HepG2 (cell line): Measurements from ENCODE around the gene HNRNPUL2. TPM values are rescaled to one million over a fixed set of nuclear protein-coding genes. Genes with fewer than 3 reads are reported as not detected.
A peak's percentile ranks its signal among the peaks of the same experiment; 100 is the strongest.

ENCODE experiments used
- AGO2 ChIP-seq: fragments of 200-400 bp; formaldehyde crosslinking; optimal IDR thresholded peaks from 2 replicates; pipeline ENCODE3; 2017; ENCODE audit warnings: mild to moderate bottlenecking, low read depth, low read length, moderate library complexity
- ATF7 ChIP-seq, 2 experiments: fragments of 450-650 bp in 1 of 2; sonication (generic) in 1 of 2; formaldehyde crosslinking in 1 of 2; IDR thresholded peaks; 2 replicates each; pipeline versions ENCODE4 v1.4.0 to v1.6.1; 2016 to 2020; ENCODE audit warnings: antibody characterized with exemption in 1 of 2, mild to moderate bottlenecking in 1 of 2, missing genetic modification reagents in 1 of 2
- GPN1 ChIP-seq: sonication (generic); formaldehyde crosslinking; IDR thresholded peaks from 2 replicates; pipeline ENCODE4 v1.5.1; 2020; ENCODE audit warnings: missing genetic modification reagents, borderline replicate concordance
- MAFK ChIP-seq, 2 experiments: IDR thresholded peaks in 1 of 2; conservative IDR thresholded peaks in 1 of 2; 2 replicates each; pipeline ENCODE4 v1.6.1; 2011; ENCODE audit warnings: improper control_type of control experiment in 2 of 2, low read length in 2 of 2
- MATR3 ChIP-seq: sonication (generic); formaldehyde crosslinking; IDR thresholded peaks from 2 replicates; pipeline ENCODE4 v1.4.0; 2020; ENCODE audit warnings: missing genetic modification reagents
- RFXANK ChIP-seq: IDR thresholded peaks from 2 replicates; pipeline ENCODE4 v1.6.1; 2016
- SAFB2 ChIP-seq: sonication (generic); formaldehyde crosslinking; IDR thresholded peaks from 2 replicates; pipeline ENCODE4 v1.5.1; 2020; ENCODE audit warnings: missing genetic modification reagents, low read depth, mild to moderate bottlenecking, borderline replicate concordance
- SIX4 ChIP-seq: sonication (generic); formaldehyde crosslinking; IDR thresholded peaks from 2 replicates; pipeline ENCODE4 v1.4.0; 2020; ENCODE audit warnings: missing genetic modification reagents
- SUZ12 ChIP-seq: fragments of 150-350 bp; IDR thresholded peaks from 2 replicates; pipeline ENCODE4 v1.6.1; 2014; ENCODE audit warnings: low read depth, low read length
- ZFYVE20 ChIP-seq: sonication (generic); formaldehyde crosslinking; IDR thresholded peaks from 2 replicates; pipeline ENCODE4 v1.8.0; 2023; ENCODE audit warnings: low read depth, mild to moderate bottlenecking, moderate library complexity, missing genetic modification reagents, borderline replicate concordance
- ZNF224 ChIP-seq: sonication (generic); formaldehyde crosslinking; IDR thresholded peaks from 2 replicates; pipeline ENCODE4 v1.5.0; 2020; ENCODE audit warnings: mild to moderate bottlenecking, missing genetic modification reagents
- ZNF253 ChIP-seq: sonication (generic); formaldehyde crosslinking; IDR thresholded peaks from 2 replicates; pipeline ENCODE4 v1.8.0; 2022; ENCODE audit warnings: mild to moderate bottlenecking, missing genetic modification reagents, borderline replicate concordance
- ZNF382 ChIP-seq: sonication (generic); formaldehyde crosslinking; IDR thresholded peaks from 2 replicates; pipeline ENCODE4 v1.5.0; 2020; ENCODE audit warnings: missing genetic modification reagents, mild to moderate bottlenecking, borderline replicate concordance
- ZSCAN20 ChIP-seq: sonication (generic); formaldehyde crosslinking; IDR thresholded peaks from 2 replicates; pipeline ENCODE4 v1.4.0; 2020; ENCODE audit warnings: missing genetic modification reagents, mild to moderate bottlenecking, borderline replicate concordance
- polyA plus RNA-seq, 8 experiments: library from polyadenylated mRNA; depleted of rRNA in 3 of 8; stranded (reverse) in 7 of 8; unstranded in 1 of 8; fragments of >200 nt; fragmentation: Illumina TruSeq in 4 of 8; extraction: Trizol in 4 of 8; gene quantifications; 2 replicates each; pipeline versions ENCODE4 v1.2.1 to v1.2.3, GENCODE V29; 2011 to 2016; ENCODE audit warnings: low read depth in 4 of 8, missing spikeins in 1 of 8, mixed read lengths in 1 of 8; ENCODE audit not compliant: insufficient read depth in 1 of 8
- total RNA-seq, 5 experiments: library from RNA; depleted of rRNA; stranded (reverse); fragments of >200 nt; fragmentation: Illumina TruSeq; extraction: Trizol; gene quantifications; 2 replicates each; pipeline ENCODE4 v1.2.3, GENCODE V29; 2016; ENCODE audit warnings: low read depth in 1 of 5
- TF ChIP-seq, protein P1 (sequence below): sonication (generic); formaldehyde crosslinking; IDR thresholded peaks from 2 replicates; pipeline ENCODE4 v1.9.0; 2021; ENCODE audit warnings: mild to moderate bottlenecking, missing genetic modification reagents
- TF ChIP-seq, protein P2 (sequence below): sonication (generic); formaldehyde crosslinking; IDR thresholded peaks from 2 replicates; pipeline ENCODE4 v1.5.1; 2020; ENCODE audit warnings: missing genetic modification reagents, mild to moderate bottlenecking, borderline replicate concordance
- TF ChIP-seq, protein P3 (sequence below): sonication (generic); formaldehyde crosslinking; IDR thresholded peaks from 2 replicates; pipeline ENCODE4 v1.5.1; 2020; ENCODE audit warnings: mild to moderate bottlenecking, moderate library complexity, missing genetic modification reagents

Gene HNRNPUL2
- total and polyA plus RNA-seq, 2 of the 13 experiments (the other 11 are each of a cell fraction or from before 2014, with no cell fraction given), result 8.4 to 9.6 TPM

DNA sequence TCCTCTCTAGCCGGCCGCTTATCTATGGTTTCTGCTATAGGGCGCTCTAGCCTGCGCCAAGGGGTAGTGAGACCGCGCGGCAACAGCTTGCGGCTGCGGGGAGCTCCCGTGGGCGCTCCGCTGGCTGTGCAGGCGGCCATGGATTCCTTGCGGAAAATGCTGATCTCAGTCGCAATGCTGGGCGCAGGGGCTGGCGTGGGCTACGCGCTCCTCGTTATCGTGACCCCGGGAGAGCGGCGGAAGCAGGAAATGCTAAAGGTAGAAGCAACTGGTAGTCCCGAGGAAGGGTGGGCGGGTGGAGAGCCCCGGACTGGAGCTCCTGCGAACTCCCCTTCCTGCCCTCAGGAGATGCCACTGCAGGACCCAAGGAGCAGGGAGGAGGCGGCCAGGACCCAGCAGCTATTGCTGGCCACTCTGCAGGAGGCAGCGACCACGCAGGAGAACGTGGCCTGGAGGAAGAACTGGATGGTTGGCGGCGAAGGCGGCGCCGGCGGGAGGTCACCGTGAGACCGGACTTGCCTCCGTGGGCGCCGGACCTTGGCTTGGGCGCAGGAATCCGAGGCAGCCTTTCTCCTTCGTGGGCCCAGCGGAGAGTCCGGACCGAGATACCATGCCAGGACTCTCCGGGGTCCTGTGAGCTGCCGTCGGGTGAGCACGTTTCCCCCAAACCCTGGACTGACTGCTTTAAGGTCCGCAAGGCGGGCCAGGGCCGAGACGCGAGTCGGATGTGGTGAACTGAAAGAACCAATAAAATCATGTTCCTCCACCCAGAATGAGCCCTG is 55.5 kb downstream of the HNRNPUL2 start, which contains the start of the genes LBHD1 and UQCC3 (continued):
- TF ChIP-seq, protein P1, sequence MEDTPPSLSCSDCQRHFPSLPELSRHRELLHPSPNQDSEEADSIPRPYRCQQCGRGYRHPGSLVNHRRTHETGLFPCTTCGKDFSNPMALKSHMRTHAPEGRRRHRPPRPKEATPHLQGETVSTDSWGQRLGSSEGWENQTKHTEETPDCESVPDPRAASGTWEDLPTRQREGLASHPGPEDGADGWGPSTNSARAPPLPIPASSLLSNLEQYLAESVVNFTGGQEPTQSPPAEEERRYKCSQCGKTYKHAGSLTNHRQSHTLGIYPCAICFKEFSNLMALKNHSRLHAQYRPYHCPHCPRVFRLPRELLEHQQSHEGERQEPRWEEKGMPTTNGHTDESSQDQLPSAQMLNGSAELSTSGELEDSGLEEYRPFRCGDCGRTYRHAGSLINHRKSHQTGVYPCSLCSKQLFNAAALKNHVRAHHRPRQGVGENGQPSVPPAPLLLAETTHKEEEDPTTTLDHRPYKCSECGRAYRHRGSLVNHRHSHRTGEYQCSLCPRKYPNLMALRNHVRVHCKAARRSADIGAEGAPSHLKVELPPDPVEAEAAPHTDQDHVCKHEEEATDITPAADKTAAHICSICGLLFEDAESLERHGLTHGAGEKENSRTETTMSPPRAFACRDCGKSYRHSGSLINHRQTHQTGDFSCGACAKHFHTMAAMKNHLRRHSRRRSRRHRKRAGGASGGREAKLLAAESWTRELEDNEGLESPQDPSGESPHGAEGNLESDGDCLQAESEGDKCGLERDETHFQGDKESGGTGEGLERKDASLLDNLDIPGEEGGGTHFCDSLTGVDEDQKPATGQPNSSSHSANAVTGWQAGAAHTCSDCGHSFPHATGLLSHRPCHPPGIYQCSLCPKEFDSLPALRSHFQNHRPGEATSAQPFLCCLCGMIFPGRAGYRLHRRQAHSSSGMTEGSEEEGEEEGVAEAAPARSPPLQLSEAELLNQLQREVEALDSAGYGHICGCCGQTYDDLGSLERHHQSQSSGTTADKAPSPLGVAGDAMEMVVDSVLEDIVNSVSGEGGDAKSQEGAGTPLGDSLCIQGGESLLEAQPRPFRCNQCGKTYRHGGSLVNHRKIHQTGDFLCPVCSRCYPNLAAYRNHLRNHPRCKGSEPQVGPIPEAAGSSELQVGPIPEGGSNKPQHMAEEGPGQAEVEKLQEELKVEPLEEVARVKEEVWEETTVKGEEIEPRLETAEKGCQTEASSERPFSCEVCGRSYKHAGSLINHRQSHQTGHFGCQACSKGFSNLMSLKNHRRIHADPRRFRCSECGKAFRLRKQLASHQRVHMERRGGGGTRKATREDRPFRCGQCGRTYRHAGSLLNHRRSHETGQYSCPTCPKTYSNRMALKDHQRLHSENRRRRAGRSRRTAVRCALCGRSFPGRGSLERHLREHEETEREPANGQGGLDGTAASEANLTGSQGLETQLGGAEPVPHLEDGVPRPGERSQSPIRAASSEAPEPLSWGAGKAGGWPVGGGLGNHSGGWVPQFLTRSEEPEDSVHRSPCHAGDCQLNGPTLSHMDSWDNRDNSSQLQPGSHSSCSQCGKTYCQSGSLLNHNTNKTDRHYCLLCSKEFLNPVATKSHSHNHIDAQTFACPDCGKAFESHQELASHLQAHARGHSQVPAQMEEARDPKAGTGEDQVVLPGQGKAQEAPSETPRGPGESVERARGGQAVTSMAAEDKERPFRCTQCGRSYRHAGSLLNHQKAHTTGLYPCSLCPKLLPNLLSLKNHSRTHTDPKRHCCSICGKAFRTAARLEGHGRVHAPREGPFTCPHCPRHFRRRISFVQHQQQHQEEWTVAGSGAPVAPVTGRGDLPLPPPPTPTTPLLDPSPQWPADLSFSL, result no peak
- TF ChIP-seq SIX4 (CRISPR knock-in tag) (0 out of 2 replicates have a peak, but pooled peaks have one; percentile 46), ZNF253 (CRISPR knock-in tag) (0 out of 2 replicates have a peak, but pooled peaks have one; percentile 5), MAFK (conservative IDR thresholded peaks at IDR 0.05 in 1 of 2, IDR thresholded peaks at IDR 0.05 in 1 of 2; ENCODE audit: low read length in 2 of 2) (peak in 1 of 2 experiments; percentile 47; a peak in 1 of 4 replicates), ATF7 (IDR thresholded peaks at IDR 0.05) (no peak), ATF7 (CRISPR knock-in tag; IDR thresholded peaks at IDR 0.05) (no peak), ZNF224 (CRISPR knock-in tag) (0 out of 2 replicates have a peak, but pooled peaks have one; percentile 51), SAFB2 (CRISPR knock-in tag) (no peak; the same call in 1 of the 2 replicates), ZNF382 (no peak), MATR3 (CRISPR knock-in tag) (no peak), GPN1 (CRISPR knock-in tag) (no peak; the same call in 1 of the 2 replicates), SUZ12 (no peak), RFXANK (no peak), ZSCAN20 (CRISPR knock-in tag) (no peak), ZFYVE20 (0 out of 2 replicates have a peak, but pooled peaks have one; percentile 13), AGO2 (peak; percentile 84)
- TF ChIP-seq, protein P2, sequence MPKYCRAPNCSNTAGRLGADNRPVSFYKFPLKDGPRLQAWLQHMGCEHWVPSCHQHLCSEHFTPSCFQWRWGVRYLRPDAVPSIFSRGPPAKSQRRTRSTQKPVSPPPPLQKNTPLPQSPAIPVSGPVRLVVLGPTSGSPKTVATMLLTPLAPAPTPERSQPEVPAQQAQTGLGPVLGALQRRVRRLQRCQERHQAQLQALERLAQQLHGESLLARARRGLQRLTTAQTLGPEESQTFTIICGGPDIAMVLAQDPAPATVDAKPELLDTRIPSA, result peak; percentile 67; the same call in 1 of the 2 replicates
- TF ChIP-seq, protein P3, sequence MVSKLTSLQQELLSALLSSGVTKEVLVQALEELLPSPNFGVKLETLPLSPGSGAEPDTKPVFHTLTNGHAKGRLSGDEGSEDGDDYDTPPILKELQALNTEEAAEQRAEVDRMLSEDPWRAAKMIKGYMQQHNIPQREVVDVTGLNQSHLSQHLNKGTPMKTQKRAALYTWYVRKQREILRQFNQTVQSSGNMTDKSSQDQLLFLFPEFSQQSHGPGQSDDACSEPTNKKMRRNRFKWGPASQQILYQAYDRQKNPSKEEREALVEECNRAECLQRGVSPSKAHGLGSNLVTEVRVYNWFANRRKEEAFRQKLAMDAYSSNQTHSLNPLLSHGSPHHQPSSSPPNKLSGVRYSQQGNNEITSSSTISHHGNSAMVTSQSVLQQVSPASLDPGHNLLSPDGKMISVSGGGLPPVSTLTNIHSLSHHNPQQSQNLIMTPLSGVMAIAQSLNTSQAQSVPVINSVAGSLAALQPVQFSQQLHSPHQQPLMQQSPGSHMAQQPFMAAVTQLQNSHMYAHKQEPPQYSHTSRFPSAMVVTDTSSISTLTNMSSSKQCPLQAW (CRISPR knock-in tag), result peak; percentile 59; the same call in 1 of the 2 replicates
